AG09309 (cell line): ENCODE measurements around the gene SAG.

Experiments
- DNase-seq: peaks from one replicate; pipeline ENCODE4 v3.0.0-alpha.2; 2010; ENCODE audit warnings: low read depth
- H3K4me3 ChIP-seq: 2 replicates; pipeline ENCODE4 v1.5.1; 2011; ENCODE audit warnings: mild to moderate bottlenecking, low read depth, low read length, moderate library complexity; ENCODE audit not compliant: control insufficient read depth
- CTCF ChIP-seq: IDR thresholded peaks from 2 replicates; pipeline ENCODE4 v1.5.1; 2011; ENCODE audit warnings: mild to moderate bottlenecking, low read depth, low read length, inconsistent platforms; ENCODE audit not compliant: insufficient read depth, control insufficient read depth; ENCODE audit errors: missing control alignments

Gene SAG

GRCh38 chr2:233360771-233361176 lies 53.2 kb downstream of the SAG start:
- no peak for DNase-seq
- TF ChIP-seq CTCF, result no peak
- H3K4me3 ChIP-seq, result no peak overlapping the region

DNA sequence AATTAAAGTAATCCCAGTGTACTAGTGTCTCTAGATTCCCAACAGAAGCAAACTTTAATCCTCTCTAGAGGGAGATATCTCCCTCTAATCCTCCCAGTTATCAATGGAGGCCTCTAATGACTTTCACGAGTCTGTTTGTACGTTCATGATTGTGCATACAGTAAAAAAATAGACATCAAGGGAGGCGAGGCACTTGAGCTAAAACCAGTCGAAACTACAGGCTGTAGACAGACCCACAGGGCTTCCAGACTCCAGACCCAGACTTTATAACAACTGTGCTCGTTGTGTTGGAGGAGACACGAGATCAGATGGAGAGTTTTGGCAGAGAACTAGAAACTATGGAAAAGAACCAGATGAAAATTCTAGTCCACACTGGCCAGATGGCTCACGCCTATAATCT lies 53.7 kb downstream of the SAG start:
- H3K4me3 ChIP-seq, result no peak overlapping the region
- no peak for TF ChIP-seq CTCF
- DNase-seq, result no peak

- no peak for DNase-seq
- H3K4me3 ChIP-seq, result no peak overlapping the region
- no peak for TF ChIP-seq CTCF
Observed at GRCh38 chr2:233362742-233363141, 55.1 kb downstream of the SAG start.

DNA sequence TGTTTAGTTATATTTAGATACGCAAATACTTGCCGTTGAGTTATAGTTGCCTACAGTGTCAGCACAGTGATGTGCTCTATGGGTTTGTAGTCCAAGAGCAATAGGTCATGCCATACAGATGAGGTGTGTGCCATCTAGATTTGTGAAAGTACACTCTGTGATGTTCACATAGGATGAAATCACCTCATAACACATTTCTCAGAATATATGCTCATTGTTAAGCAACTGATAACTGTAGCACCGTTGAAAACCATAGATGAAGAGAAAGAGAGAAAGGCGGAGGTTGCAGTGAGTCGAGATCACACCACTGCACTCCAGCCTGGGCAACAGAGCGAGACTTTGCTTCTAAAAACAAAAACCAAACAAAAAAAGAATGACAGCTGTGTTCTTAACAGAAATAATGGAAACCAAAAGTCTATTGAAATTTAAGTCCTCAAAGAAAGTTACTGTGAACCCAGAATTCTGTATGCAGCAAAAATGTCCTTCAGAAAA lies 56.2 kb downstream of the SAG start:
- TF ChIP-seq CTCF, result no peak
- no peak overlapping the region for H3K4me3 ChIP-seq
- no peak for DNase-seq

- no peak for TF ChIP-seq CTCF
- H3K4me3 ChIP-seq, result no peak overlapping the region
- no peak for DNase-seq
Observed at GRCh38 chr2:233365861-233366520, 58.4 kb downstream of the SAG start.

DNA sequence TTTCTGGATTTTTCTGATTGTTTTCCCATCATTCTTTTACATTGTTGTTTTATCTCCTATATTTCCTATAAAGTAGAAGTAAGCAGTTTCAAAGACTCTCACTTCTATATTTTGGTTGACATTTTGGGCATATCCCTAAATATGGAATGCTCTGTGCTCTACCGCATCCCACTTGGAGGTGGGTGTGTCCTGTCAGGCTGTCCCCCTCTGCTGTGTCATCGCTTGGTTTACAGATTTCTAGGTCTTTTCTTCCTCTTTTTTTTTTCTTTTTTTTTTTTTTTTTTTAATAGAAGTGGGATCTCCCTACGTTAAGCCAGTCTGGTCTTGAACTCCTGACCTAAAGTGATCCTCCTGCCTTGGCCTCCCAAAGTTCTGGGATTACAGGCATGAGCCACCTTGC lies 60.0 kb downstream of the SAG start:
- no peak for TF ChIP-seq CTCF
- DNase-seq, result no peak
- no peak overlapping the region for H3K4me3 ChIP-seq
